ENCODE data around the gene FSCN2.

Gene FSCN2

GRCh38 chr17:81513753-81514488 is 14.3 kb upstream of the FSCN2 start:
- peak; percentile 78 for DNase-seq

GRCh38 chr17:81514489-81514738 is 13.8 kb upstream of the FSCN2 start:
- DNase-seq = no peak

- DNase-seq = peak; percentile 79
These were observed 13.2 kb upstream of the FSCN2 start for GRCh38 chr17:81514739-81515529.

- no peak for DNase-seq
These were observed 12.6 kb upstream of the FSCN2 start for GRCh38 chr17:81515530-81516041.

GRCh38 chr17:81516439-81516838 is 11.7 kb upstream of the FSCN2 start:
- DNase-seq = no peak

GRCh38 chr17:81517009-81517338 is 11.2 kb upstream of the FSCN2 start:
- DNase-seq = no peak

- peak; percentile 39 for DNase-seq
These were observed 10.7 kb upstream of the FSCN2 start for GRCh38 chr17:81517339-81518112.

- DNase-seq = no peak
These were observed 9.9 kb upstream of the FSCN2 start for GRCh38 chr17:81518113-81518784.

GRCh38 chr17:81518785-81519283 is 9.3 kb upstream of the FSCN2 start:
- no peak for DNase-seq

GRCh38 chr17:81519284-81520020 is 8.7 kb upstream of the FSCN2 start:
- DNase-seq = no peak

- DNase-seq = peak; percentile 31
These were observed 7.9 kb upstream of the FSCN2 start for GRCh38 chr17:81520021-81520901.

GRCh38 chr17:81522491-81523401 is 5.4 kb upstream of the FSCN2 start:
- peak; percentile 77 for DNase-seq

- DNase-seq = no peak
These were observed 4.7 kb upstream of the FSCN2 start for GRCh38 chr17:81523402-81524038.

GRCh38 chr17:81524039-81524864 is 3.9 kb upstream of the FSCN2 start:
- no peak for DNase-seq

GRCh38 chr17:81524865-81525159 is 3.4 kb upstream of the FSCN2 start:
- DNase-seq = no peak

GRCh38 chr17:81526662-81527571 is 1.3 kb upstream of the FSCN2 start:
- DNase-seq = no peak

GRCh38 chr17:81528384-81528650 is 140 bp downstream of the FSCN2 start:
- no peak for DNase-seq

Data from NCI-H82 (cell line).